AG04449 (cell line): ENCODE measurements around the gene CNTN4.

ENCODE experiments used
- CTCF ChIA-PET: fragments of 350-600 bp; formaldehyde crosslinking; extraction: SDS; loops from one replicate; lab custom pipeline; 2021; ENCODE audit warnings: antibody characterized with exemption; lab: Yijun Ruan, JAX
- POLR2A ChIA-PET: fragments of 400-600, 350-600 bp; formaldehyde crosslinking; extraction: SDS; loops from one replicate; lab custom pipeline; 2020; ENCODE audit warnings: antibody characterized with exemption, inconsistent platforms; lab: Yijun Ruan, JAX
- DNase-seq: peaks from one replicate; pipeline ENCODE4 v3.0.0-alpha.2; 2010; ENCODE audit warnings: low read depth, low spot score
- H3K4me3 ChIP-seq: 2 replicates; pipeline ENCODE4 v1.5.1; 2011; ENCODE audit warnings: low read depth, mild to moderate bottlenecking, control low read depth, low read length
- CTCF ChIP-seq: IDR thresholded peaks from one replicate; pipeline ENCODE4 v1.5.1; 2011; ENCODE audit warnings: mild to moderate bottlenecking, moderate library complexity, low read length, control low read depth, inconsistent platforms; ENCODE audit not compliant: insufficient read depth; ENCODE audit errors: missing control alignments

Gene CNTN4

GRCh38 chr3:2614578-2614977 is 515.9 kb downstream of the CNTN4 start:
- CTCF ChIA-PET = no interaction called here
- H3K4me3 ChIP-seq = no peak overlapping the region
- POLR2A ChIA-PET = no interaction called here
- DNase-seq = no peak
- no peak for TF ChIP-seq CTCF

- ChIA-PET POLR2A (no interaction called here), CTCF (no interaction called here)
- H3K4me3 ChIP-seq = no peak overlapping the region
- DNase-seq = no peak
- no peak for TF ChIP-seq CTCF
These were observed 516.4 kb downstream of the CNTN4 start for GRCh38 chr3:2615080-2615479.

DNA sequence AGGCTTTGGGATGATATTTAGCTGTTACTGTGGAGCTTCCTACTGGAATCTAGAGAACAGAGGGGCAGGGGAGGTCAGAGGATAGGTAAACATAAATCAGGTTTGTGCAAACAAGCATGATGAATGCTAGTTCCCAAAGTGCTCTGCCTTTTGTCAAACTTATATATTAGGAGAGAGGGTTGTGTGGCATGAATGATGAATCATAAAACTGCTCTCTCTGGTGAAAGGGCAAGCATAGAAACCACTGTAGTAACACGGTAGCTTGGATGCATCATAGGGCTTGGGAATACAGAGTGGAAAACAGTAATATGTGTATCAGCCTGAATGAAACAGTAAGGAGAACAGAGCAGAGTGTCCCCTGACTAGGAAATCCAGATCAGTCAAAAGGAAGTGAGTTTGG is 524.8 kb downstream of the CNTN4 start:
- no peak overlapping the region for H3K4me3 ChIP-seq

DNA sequence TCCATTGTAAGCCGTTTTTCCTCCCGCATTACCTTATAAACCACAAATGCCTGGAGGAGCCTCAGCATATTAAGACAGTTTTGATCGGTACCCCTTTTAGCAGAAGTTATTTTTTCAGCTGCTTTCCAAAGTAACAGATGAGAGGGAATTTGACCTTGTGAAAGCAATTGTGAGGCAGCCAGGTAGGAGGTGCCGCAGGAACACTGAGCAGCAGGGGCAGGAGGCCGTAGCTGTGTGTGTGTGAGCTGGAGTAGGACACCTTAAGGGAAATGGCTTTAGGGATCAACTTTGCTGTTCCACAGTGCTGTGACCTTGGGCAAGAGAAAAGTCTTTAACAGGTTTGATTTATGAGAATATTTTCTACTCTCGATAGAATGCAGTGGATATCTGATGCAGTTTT is 529.5 kb downstream of the CNTN4 start:
- H3K4me3 ChIP-seq = no peak overlapping the region
- CTCF ChIA-PET = no interaction called here
- TF ChIP-seq CTCF = no peak
- POLR2A ChIA-PET = no interaction called here
- DNase-seq = no peak

More for the DNA sequence above, 524.8 kb downstream of the CNTN4 start:
- CTCF ChIA-PET = no interaction called here
- no peak for TF ChIP-seq CTCF
- POLR2A ChIA-PET = no interaction called here
- DNase-seq = no peak

DNA sequence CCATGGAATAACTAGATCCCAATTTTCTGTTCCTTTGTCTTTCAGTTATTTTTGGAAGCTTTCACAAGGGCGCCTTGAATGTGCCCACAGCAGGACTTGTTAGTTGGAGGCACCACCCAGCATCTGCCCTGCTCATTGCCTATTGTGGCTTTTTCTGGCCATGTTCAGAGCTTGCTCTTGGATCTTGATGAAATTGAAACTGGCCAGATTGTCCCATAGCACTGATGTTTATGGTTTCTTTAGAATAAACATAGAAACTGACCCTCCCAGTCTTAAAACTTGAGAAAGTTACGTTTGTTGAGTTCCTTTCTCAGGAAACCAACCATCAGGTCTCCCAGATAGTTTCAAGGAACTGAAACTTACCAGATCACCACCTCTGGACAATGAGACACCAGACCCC is 536.8 kb downstream of the CNTN4 start:
- no peak for DNase-seq
- ChIA-PET CTCF (no interaction called here), POLR2A (no interaction called here)
- TF ChIP-seq CTCF = no peak
- no peak overlapping the region for H3K4me3 ChIP-seq

GRCh38 chr3:2643606-2644005 is 544.9 kb downstream of the CNTN4 start:
- no peak overlapping the region for H3K4me3 ChIP-seq
- POLR2A ChIA-PET = no interaction called here
- CTCF ChIA-PET = no interaction called here
- no peak for DNase-seq
- no peak for TF ChIP-seq CTCF
